ENCODE measurements around the gene RGS7BP. TPM values are rescaled to one million over a fixed set of nuclear protein-coding genes. Genes with fewer than 3 reads are reported as not detected.

Gene RGS7BP
- total RNA-seq: not detected

DNA sequence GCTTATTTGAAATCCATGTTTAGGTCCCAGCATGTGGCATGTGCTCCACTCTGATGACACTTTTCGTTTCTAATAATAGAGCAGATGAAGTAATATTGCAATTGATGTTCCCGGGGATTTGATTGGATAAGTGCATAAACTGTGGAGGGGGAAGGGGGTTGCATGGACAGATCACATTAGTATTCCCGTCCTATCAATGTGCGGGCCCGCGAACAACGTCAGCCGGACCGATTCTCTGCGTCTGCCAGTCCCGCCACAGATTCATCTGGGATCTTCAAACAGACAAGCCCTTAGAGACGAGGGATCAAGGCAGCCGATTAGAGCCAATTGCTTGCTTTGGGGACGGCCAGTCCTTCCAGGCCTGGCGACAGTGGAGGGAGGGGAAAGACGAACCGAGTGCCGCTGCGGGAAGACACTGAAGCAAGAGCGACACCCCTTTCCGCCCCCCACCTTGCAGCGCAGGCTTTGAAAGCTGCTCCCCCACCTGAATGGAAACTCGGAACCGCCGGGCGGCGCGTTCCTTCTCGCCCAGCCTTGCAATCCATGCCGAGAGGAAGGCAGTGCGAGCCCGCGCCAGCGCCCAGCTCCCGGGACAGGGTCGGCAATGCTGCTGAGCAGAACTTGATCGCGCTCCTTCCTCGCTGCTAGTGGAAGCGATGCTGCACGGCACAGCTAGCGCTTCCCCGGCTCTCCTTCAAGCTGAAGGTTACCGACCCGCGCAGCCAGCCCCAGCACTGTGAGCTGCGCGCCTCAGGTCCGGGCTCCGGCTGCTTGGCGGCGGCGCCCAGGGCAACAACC is at the start of gene RGS7BP:
RGS7BP (plus strand) TSS at position 247 of the 798 bp plus-strand sequence. CDS start 610 bp downstream, outside the sequence.
- peaks cover 30% of the 10 kb centered on the region for H3K27me3 Mint-ChIP-seq
- no peaks in the 10 kb centered on the region for H3K36me3 Mint-ChIP-seq (ENCODE audit: low read depth)
- H3K4me1 Mint-ChIP-seq: no peaks in the 10 kb centered on the region
- no peak within 1 kb of the TSS for H3K27ac Mint-ChIP-seq
- H3K9me3 Mint-ChIP-seq: peaks cover 4% of the 10 kb centered on the region
- no peak within 1 kb of the TSS for H3K4me3 Mint-ChIP-seq
- no peak for ATAC-seq (replicated peaks)

DNA sequence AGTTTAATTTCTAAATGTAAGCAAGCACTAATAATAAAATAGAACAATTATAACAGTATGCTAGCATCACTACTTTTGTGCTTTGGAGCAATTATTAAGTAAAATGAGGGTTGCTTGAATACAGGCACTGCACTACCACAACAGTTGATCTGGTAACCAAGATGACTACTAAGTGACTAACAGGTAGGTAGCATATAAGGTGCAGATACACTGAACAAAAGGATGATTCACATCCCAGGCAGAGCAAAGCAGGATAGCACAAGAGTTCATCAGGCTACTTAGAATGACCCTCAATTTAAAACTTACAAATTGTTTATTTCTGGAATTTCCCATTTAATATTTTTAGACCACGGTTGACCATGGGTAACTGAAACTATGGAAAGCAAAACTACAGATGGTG is 48.0 kb upstream of the RGS7BP start:
- peaks cover 10% of the 10 kb centered on the region for H3K9me3 Mint-ChIP-seq
- no peak for ATAC-seq (replicated peaks)
- no peaks in the 10 kb centered on the region for H3K27me3 Mint-ChIP-seq
- H3K4me3 Mint-ChIP-seq: no peak overlapping the region
- H3K4me1 Mint-ChIP-seq: no peaks in the 10 kb centered on the region
- H3K36me3 Mint-ChIP-seq (ENCODE audit: low read depth): no peaks in the 10 kb centered on the region
- H3K27ac Mint-ChIP-seq: no peak overlapping the region

DNA sequence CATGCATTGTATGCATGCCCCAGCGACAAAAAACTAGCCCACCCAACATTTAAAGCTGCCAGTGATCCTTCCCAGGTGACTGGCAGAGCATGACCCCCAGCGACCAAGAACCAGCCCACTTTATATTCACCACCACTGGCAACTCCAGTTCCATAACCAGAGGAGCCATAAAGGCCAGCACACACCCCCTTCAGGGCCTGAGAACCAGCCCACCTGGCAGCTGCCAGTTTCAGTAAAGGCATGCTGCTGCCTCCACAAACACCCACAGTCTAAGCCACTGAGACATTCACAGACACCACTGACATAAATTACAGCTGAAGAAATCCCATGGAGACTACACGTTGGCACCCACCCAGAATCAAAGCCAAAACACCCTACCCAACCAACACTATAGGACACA is 46.9 kb upstream of the RGS7BP start:
- Mint-ChIP-seq H3K36me3 (ENCODE audit: low read depth) (no peaks in the 10 kb centered on the region), H3K27ac (no peak overlapping the region), H3K4me3 (no peak overlapping the region), H3K27me3 (no peaks in the 10 kb centered on the region), H3K9me3 (peaks cover 10% of the 10 kb centered on the region), H3K4me1 (no peaks in the 10 kb centered on the region)
- no peak for ATAC-seq (replicated peaks)

DNA sequence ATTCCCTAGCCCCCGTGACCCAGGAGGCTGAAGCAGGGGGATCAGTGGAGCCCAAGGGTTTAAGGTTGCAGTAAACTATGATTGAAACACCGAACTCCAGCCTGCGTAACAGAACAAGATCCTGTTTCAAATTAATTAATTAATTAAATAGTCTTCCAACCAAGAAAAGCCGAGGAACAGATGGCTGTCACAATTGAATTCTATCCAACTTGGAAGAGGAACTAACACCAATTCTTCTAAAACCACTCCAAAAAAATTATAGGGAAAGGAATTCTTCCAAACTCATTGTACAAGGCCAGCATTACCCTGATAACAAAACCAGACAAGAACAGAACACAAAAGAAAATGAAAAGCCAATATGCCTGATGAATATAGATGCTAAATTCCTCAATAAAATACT is 43.4 kb upstream of the RGS7BP start:
- peaks cover 8% of the 10 kb centered on the region for H3K9me3 Mint-ChIP-seq
- H3K36me3 Mint-ChIP-seq (ENCODE audit: low read depth): no peaks in the 10 kb centered on the region
- ATAC-seq (replicated peaks): no peak
- H3K27me3 Mint-ChIP-seq: no peaks in the 10 kb centered on the region
- H3K27ac Mint-ChIP-seq: no peak overlapping the region
- H3K4me3 Mint-ChIP-seq: no peak overlapping the region
- H3K4me1 Mint-ChIP-seq: no peaks in the 10 kb centered on the region

DNA sequence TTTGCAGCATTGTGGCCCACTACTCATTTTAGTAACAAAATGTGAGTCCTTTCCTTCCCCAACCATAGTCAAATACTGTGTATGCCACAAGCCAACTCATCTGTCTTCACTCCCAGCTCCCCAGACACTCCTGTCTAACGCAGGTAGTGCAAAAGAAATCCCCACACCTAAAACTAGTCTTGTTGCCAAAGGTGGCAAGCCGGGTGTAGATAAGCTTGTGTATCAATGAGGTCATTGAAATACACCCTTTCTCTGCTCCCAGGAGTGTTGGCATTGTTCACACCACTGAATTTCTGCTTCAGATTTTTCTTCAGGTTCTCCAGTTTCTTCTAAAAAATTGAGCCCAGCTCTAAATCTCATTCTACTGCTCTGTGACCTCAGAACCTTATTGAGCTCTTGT is 19.7 kb upstream of the RGS7BP start:
- Mint-ChIP-seq H3K4me3 (no peak overlapping the region), H3K27ac (no peak overlapping the region), H3K27me3 (no peaks in the 10 kb centered on the region), H3K36me3 (ENCODE audit: low read depth) (no peaks in the 10 kb centered on the region), H3K9me3 (peaks cover 10% of the 10 kb centered on the region), H3K4me1 (no peaks in the 10 kb centered on the region)
- ATAC-seq (replicated peaks): no peak

DNA sequence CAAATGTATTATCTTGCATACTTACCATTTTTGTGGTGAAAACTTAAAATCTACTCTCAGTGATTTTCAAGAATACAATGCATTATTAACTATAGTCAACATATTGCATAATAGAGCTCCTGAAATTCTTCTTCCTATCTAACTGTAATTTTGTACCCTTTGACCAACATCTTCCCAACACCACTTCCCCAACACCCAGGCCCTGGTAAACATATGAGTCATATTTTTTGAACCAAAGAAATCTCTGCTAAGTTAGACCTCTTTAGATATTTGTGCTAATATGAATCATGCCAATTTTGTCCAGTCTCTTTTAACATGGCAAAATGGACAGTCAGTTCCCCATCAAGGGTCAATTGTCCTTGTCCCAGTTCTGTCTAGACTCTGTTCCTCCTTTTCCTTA is 18.5 kb upstream of the RGS7BP start:
- H3K9me3 Mint-ChIP-seq: peaks cover 10% of the 10 kb centered on the region
- H3K27ac Mint-ChIP-seq: no peak overlapping the region
- no peaks in the 10 kb centered on the region for H3K4me1 Mint-ChIP-seq
- H3K4me3 Mint-ChIP-seq: no peak overlapping the region
- no peaks in the 10 kb centered on the region for H3K36me3 Mint-ChIP-seq (ENCODE audit: low read depth)
- H3K27me3 Mint-ChIP-seq: no peaks in the 10 kb centered on the region
- no peak for ATAC-seq (replicated peaks)

DNA sequence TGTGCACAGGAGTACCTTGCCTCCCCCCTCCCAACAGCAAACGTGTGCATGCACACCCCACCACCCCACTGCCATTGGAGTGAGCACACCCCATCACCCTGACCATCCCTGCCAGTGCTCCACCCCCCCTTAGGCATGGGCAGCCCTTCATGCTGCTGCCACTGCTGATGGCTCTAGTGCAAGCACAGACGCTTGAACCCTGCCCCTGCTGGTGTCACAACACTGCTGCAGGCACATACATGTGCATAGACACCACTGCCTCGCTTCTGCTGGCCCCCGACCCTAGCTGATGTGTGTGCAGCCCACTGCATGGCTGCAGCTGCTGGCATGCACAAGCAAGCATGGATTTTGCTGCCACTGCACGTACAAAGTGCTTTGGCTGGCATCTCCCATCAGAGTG is 16.0 kb upstream of the RGS7BP start:
- H3K4me3 Mint-ChIP-seq: no peak overlapping the region
- no peak for ATAC-seq (replicated peaks)
- peaks cover 6% of the 10 kb centered on the region for H3K9me3 Mint-ChIP-seq
- H3K36me3 Mint-ChIP-seq (ENCODE audit: low read depth): no peaks in the 10 kb centered on the region
- H3K27me3 Mint-ChIP-seq: no peaks in the 10 kb centered on the region
- no peaks in the 10 kb centered on the region for H3K4me1 Mint-ChIP-seq
- H3K27ac Mint-ChIP-seq: no peak overlapping the region

GRCh38 chr5:64497386-64497785 is 8.4 kb upstream of the RGS7BP start:
- no peaks in the 10 kb centered on the region for H3K4me1 Mint-ChIP-seq

GRCh38 chr5:64502196-64502595 is 3.6 kb upstream of the RGS7BP start:
- no peaks in the 10 kb centered on the region for H3K4me1 Mint-ChIP-seq
- no peak overlapping the region for H3K4me3 Mint-ChIP-seq
- no peak for ATAC-seq (replicated peaks)
- H3K36me3 Mint-ChIP-seq (ENCODE audit: low read depth): no peaks in the 10 kb centered on the region
- no peak overlapping the region for H3K27ac Mint-ChIP-seq
- H3K9me3 Mint-ChIP-seq: peaks cover 7% of the 10 kb centered on the region
- H3K27me3 Mint-ChIP-seq: peaks cover 23% of the 10 kb centered on the region

More at GRCh38 chr5:64497386-64497785, 8.4 kb upstream of the RGS7BP start:
- peaks cover 3% of the 10 kb centered on the region for H3K9me3 Mint-ChIP-seq
- no peak for ATAC-seq (replicated peaks)
- H3K4me3 Mint-ChIP-seq: no peak overlapping the region
- H3K27me3 Mint-ChIP-seq: no peaks in the 10 kb centered on the region
- H3K27ac Mint-ChIP-seq: no peak overlapping the region
- no peaks in the 10 kb centered on the region for H3K36me3 Mint-ChIP-seq (ENCODE audit: low read depth)

DNA sequence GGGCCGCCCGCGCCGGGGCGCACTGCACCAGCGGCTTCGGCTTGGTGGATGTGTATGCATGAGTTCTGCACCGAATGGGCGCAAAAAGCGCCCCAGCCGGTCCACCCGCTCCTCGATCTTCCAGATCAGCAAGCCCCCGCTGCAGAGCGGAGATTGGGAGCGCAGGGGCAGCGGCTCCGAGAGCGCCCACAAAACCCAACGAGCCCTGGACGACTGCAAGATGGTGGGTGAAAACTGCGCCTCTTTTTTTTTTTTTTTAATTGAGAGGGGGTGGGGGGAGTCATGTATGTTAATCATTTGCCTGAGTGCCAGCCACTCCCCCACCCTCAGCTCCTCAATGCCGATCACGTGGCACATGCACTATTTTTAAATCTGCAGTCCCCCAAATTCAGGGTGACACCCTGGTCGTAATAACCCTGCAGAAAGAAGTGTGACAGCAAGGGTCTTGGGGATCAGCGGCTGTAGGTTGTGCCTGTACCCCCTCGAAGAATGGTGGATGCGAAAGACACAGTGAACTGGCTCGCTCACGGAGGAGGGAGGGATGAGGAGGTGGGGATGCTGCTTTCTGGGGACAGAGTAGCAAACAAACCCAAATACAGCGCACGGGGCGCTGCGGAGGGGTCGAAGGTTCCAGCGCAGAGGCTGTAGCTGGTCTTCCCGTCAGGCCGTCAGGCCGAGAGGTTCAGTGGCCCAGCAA is 900 bp downstream of the RGS7BP start:
- Mint-ChIP-seq H3K27me3 (peaks cover 30% of the 10 kb centered on the region), H3K4me3 (no peak overlapping the region), H3K36me3 (ENCODE audit: low read depth) (no peaks in the 10 kb centered on the region), H3K9me3 (peaks cover 4% of the 10 kb centered on the region), H3K4me1 (no peaks in the 10 kb centered on the region), H3K27ac (no peak overlapping the region)
- no peak for ATAC-seq (replicated peaks)

- ATAC-seq (replicated peaks): no peak
- H3K4me1 Mint-ChIP-seq: no peaks in the 10 kb centered on the region
These were observed 1.4 kb downstream of the RGS7BP start for GRCh38 chr5:64507264-64507605.

DNA sequence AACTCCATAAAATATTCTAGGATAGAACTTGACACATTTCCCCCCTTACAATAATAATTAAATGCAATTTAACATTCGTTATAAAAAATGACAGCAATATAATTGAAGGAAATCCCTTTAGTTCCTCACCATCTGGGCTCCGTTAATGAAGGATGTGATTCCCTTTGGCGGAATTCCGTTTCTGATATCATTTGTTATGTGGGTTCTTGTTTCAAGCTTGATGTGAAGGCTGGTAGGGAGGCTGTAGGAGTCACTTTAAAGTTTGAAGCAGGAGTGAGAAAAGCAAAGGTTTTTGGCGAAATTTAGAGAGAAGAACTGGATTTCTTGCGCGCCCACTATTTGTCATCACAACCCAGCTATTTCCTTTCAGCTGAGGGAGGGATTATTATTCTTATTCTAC is 4.0 kb downstream of the RGS7BP start:
- Mint-ChIP-seq H3K4me1 (no peaks in the 10 kb centered on the region), H3K9me3 (no peaks in the 10 kb centered on the region), H3K36me3 (ENCODE audit: low read depth) (no peaks in the 10 kb centered on the region), H3K27me3 (peaks cover 22% of the 10 kb centered on the region), H3K4me3 (no peak overlapping the region), H3K27ac (no peak overlapping the region)
- no peak for ATAC-seq (replicated peaks)

More at GRCh38 chr5:64507264-64507605, 1.4 kb downstream of the RGS7BP start:
- Mint-ChIP-seq H3K36me3 (ENCODE audit: low read depth) (no peaks in the 10 kb centered on the region), H3K27ac (no peak overlapping the region), H3K9me3 (peaks cover 4% of the 10 kb centered on the region), H3K4me3 (no peak overlapping the region), H3K27me3 (peaks cover 30% of the 10 kb centered on the region)

- no peak overlapping the region for H3K4me3 Mint-ChIP-seq
- peaks cover 13% of the 10 kb centered on the region for H3K27me3 Mint-ChIP-seq
- no peaks in the 10 kb centered on the region for H3K9me3 Mint-ChIP-seq
- no peaks in the 10 kb centered on the region for H3K4me1 Mint-ChIP-seq
- H3K27ac Mint-ChIP-seq: no peak overlapping the region
- no peaks in the 10 kb centered on the region for H3K36me3 Mint-ChIP-seq (ENCODE audit: low read depth)
- no peak for ATAC-seq (replicated peaks)
These were observed 7.7 kb downstream of the RGS7BP start for GRCh38 chr5:64513492-64513891.

GRCh38 chr5:64514612-64515011 is 8.8 kb downstream of the RGS7BP start:
- Mint-ChIP-seq H3K9me3 (no peaks in the 10 kb centered on the region), H3K4me3 (no peak overlapping the region), H3K36me3 (ENCODE audit: low read depth) (no peaks in the 10 kb centered on the region), H3K4me1 (no peaks in the 10 kb centered on the region), H3K27me3 (peaks cover 12% of the 10 kb centered on the region), H3K27ac (no peak overlapping the region)
- no peak for ATAC-seq (replicated peaks)

- H3K27ac Mint-ChIP-seq: no peak overlapping the region
- H3K4me3 Mint-ChIP-seq: no peak overlapping the region
- no peaks in the 10 kb centered on the region for H3K9me3 Mint-ChIP-seq
- H3K27me3 Mint-ChIP-seq: peaks cover 12% of the 10 kb centered on the region
- no peaks in the 10 kb centered on the region for H3K36me3 Mint-ChIP-seq (ENCODE audit: low read depth)
- no peak for ATAC-seq (replicated peaks)
- no peaks in the 10 kb centered on the region for H3K4me1 Mint-ChIP-seq
These were observed 10.4 kb downstream of the RGS7BP start for GRCh38 chr5:64516216-64516615.

All from activated T-helper 17 cell treated with anti-CD3 and anti-CD28 coated beads, Interleukin-2, amount 50 U/mL, for 72 hours (primary cell).